GM18505 (cell line): Measurements from ENCODE around the gene GPR158.
"Not testable (repeated sequence)": the region's sequence is repeated elsewhere in the genome, so short reads cannot be mapped to it uniquely, and the experiment has no call there.

Experiments used
- ATAC-seq: cut with Tn5 transposase; IDR thresholded peaks from one replicate; pipeline ENCODE4 v1.9.1; 2021; ENCODE audit not compliant: unreplicated experiment
- POLR2A ChIP-seq: IDR thresholded peaks from 4 replicates; pipeline ENCODE4 v1.6.1; 2011; ENCODE audit warnings: borderline replicate concordance; ENCODE audit not compliant: insufficient read depth, insufficient read length; ENCODE audit errors: extremely low read depth

Gene GPR158

DNA sequence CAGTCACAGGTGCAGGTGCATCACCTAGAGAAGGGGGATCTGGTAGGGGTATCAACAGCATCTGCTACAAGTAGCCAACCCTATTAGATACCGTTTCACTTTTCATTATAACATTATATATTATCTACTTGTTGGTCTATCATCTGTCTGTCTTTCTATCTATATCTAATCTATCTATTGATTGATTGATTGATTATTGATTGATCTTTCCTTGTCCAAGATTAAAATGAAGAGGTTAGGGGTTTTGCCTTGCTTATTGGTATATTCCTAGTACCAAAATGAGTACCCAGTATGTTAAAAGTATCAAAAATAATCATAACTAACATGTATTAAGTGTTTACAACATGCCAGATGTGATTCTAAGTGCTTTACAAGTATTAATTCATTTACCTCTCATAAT lies 121.5 kb downstream of the GPR158 start:
- TF ChIP-seq POLR2A, result no peak
- ATAC-seq, result no peak

DNA sequence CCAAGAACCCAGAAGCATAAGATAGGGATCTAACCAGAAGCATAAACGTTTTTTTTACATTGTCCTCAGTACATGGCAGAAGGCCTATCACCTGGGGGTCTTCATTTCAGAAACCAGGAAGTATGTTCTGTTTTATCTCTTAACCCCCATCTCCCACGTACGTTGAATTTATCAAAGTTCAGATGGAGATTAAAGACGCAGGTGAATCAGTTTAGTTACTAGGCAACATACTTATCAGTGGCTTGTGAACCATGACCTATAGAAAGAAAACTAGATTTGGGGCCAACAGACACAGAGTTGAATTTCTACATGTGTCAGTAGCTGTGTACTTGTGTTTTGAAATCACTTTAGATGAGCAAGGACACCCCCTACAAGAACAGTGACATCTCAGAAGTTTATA lies 122.7 kb downstream of the GPR158 start:
- no peak for TF ChIP-seq POLR2A
- ATAC-seq, result no peak

DNA sequence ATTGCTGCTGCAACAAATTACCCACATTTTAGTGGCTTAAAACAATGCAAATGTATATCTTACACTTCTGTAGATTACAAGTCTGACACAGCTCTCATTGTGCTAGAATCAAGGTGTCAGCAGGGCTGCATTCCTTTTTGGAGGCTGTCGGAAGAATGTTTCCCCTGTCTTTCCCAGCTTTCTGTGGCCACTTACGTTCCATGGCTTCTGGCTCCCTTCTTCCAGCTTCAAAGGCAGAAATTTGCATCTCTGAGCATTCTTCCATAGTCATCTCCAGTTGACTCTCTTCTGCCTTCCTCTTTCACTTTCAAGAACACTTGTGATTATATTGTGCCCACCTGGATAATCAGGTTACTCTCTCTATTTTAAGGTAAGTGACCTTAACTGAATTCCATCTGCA lies 125.3 kb downstream of the GPR158 start:
- no peak for TF ChIP-seq POLR2A
- no peak for ATAC-seq

DNA sequence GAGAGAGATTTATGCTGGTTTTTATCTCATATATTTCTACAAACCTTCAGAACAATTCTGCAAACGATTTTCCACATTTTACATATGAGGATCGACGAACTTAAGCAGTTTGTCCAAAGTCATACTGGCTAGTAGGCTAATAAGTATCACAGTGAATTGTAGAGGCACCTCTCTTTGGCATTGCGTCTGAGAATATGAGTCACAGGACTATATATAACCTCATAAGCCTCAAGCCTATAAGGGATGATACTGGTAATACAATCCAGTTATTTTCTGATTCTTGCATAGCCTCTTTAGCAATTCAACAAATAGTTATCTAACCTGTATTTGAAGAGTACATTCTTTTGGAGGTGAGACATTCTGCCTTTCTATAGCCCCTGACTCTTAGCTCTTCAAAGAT lies 129.8 kb downstream of the GPR158 start:
- no peak for TF ChIP-seq POLR2A
- no peak for ATAC-seq

DNA sequence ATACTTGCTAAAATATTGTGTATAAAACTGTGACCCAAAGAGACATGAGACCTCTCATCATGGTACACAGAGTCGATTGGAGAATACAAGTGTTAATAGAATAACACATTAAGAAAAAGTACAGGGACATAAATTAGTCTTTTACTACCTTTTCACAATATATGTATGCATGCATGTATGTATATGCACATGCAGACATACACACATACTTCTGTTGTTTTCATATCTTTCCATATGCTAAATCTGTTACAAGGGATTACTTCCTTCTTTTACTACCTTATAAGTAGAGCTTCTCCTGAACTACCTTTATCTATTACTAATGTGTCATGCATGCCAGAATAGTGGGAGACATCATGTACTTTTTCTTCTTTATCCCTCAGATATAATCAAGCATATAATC lies 131.6 kb downstream of the GPR158 start:
- TF ChIP-seq POLR2A, result no peak

DNA sequence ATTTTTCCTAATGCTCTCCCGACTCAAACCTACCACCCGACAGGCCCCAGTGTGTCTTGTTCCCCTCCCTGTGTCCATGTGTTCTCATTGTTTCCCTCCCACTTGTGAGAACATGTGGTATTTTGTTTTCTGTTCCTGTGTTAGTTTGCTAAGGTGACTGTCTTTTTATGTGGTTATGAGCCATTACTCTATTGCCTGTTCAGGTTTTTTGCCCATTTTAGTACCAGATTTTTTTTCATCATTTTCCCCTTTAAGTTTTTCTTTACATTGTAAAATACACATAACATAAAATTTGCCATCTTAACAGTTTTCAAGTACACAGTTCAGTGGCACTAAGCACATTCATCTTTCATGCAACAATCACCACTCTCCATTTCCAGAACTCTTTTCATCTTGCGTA lies 133.5 kb downstream of the GPR158 start:
- no peak for TF ChIP-seq POLR2A
- ATAC-seq, result no peak

More for the DNA sequence above, 131.6 kb downstream of the GPR158 start:
- no peak for ATAC-seq

DNA sequence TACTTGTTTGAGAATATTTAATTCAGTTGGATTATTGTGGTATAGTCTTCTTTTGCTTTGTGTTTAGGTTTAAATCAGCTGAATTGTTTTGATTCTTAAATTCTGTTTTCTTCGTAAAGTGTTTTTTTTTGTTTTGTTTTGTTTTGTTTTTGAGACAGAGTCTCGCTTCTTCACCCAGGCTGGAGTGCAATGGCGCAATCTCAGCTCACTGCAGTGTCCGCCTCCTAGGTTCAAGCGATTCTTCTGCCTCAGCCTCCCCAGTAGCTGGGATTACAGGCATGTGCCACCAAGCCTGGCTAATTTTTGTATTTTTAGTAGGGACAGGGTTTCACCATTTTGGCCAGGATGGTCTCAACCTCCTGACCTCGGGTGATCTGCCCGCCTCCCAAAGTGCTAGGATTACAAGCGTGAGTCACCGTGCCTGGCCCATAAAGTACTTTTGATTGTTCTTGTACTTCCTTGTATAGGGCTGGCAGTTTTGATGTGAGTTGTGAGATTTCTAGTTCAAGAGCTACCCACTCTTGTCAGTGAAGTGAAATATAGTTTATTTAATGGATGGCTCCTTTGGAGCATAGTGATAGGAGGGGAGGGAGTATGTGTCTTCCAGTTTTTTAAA lies 142.9 kb downstream of the GPR158 start:
- not testable (repeated sequence) for ATAC-seq

DNA sequence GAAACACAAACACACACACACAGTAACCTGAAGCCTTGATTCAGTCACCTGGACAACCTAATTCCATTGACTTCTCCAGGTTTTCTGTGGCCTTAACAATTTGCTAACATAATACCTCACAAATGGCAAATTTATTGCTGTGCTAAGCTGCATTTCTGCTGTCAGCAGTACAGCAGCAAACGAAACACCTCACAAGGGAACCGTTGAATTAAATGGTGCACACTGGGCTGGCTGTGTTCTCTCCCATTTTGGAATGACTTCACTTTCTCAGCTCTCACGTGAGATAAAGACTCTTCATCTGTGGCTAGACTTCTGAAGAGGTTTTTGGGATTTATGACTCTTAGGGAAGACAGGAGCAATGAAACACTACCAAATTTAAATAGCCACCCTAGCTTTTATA lies 152.5 kb downstream of the GPR158 start:
- no peak for ATAC-seq
- TF ChIP-seq POLR2A, result no peak

DNA sequence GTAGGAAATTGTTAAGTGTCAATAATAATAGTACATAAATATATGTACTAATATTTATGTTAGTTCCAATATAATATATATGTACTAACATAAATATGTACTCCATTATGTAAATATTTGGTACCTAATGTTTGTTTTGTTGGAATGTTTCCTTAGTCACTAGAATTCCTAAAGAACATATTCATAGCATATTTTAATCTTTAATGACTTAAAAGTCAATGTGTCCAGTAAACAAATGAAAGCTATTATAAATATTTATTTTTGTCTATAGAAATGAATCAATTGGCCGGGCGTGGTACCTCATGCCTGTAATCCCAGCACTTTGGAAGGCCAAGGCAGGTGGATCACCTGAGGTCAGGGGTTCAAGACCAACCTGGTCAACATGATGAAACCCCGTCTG lies 153.6 kb downstream of the GPR158 start:
- no peak for TF ChIP-seq POLR2A
- ATAC-seq, result no peak

DNA sequence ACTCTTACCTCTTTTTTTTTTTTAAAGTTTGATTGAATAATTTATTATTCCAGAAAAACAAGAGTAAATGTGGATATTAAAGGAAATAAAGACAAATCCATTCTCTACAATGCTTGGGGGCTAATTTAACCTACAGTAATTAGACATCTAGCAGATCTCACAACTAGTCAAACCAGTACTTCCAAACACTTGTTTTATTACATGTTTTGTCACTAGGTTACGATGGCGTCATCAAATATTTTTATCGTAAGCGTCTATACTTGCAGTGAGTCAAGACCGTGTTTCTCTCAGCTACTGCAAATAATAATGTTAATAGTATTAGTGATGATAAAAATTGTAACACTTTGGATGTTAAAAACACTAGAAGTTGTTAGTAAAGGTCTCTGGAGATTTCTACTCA lies 154.8 kb downstream of the GPR158 start:
- ATAC-seq, result not testable (repeated sequence)

DNA sequence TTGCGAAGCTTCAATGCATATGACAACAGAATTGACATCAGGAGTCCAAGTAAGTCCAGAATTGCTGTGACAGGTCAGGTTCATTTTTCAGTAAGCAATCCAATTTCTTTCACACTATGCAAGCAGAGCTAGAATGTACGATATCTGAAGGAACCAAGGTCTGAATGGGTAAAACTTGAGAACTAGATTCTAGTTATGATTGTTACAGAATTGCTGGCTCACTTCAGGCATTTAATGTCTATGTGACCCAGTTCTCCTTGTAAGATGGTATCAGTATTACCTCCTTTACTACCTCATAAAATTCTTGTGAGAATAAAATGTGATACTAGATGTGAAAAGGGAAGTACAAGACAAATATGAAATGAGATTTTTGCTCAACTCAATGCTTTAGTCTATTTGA lies 159.6 kb downstream of the GPR158 start:
- no peak for ATAC-seq
- TF ChIP-seq POLR2A, result no peak

DNA sequence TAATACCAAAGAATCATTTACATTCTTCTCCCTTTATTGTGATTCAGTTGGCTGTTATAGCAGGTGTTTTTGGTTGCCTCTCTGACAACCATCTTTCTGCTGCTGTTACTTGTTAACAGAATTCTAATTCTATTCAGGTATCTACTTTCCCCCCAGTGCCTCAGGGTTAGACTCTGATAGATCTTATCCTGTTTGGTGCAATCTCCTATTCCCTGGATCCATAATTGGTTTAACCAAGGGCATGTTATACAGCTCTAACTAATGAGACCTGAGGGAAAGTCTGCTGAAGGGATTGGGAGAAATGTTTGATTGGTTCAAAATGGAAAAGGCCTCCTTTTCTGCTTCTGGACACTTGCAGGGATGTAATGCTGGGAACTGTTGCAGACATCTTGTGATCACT lies 161.5 kb downstream of the GPR158 start:
- ATAC-seq, result no peak
- no peak for TF ChIP-seq POLR2A

DNA sequence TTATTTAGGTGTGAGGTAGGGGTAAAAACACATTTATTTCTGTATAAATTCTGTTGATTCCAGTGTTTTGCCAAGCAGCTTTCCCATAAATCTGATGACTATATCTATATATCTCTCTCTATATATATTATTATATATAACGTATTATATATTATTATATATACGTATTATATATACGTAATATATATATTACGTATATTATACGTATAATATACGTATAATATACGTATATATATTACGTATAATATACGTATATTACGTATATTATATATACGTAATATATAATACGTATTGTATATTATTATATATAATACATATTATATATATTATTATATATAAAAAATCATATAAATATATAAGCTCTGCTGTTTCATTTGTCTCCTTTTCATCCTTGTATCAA lies 163.5 kb downstream of the GPR158 start:
- no peak for TF ChIP-seq POLR2A
- ATAC-seq, result no peak

DNA sequence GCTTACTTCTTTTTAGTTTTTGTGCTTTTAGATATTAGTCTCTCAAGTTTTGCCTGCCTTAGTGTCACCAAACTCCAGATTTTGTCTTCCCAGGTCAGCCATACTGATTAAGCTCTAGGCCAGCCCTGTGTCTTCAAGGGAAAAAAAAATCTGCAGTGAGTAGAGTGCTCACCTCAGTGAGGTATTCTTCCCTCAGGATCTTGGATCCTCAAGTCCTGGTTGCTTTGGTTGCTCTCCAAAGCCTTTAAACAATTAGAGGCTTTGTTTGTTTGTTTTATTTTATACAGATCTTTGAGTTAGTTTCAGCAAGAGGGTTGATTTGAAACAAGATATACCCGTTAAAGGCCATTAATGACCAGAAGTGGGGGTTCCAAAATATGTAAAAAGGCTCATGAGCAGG lies 165.2 kb downstream of the GPR158 start:
- no peak for TF ChIP-seq POLR2A
- no peak for ATAC-seq

DNA sequence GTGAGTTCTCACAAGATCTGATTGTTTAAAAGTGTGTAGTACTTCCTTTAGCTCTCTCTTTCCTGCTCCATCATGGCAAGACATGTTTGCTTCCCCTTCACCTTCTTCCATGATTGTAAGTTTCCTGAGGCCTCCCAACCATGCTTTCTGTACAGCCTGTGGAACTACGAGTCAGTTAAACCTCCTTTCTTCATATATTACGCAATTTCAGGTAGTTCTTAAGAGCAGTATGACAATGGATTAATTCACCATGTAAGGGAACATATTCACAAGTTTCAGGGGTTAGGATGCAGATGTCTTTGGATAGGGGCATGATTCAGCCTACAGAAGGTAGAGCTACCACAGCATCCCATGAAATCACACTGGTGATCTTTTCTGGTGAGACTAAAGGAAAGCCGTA lies 174.7 kb downstream of the GPR158 start:
- ATAC-seq, result no peak
- no peak for TF ChIP-seq POLR2A
